ENCODE measurements around the gene HSFX2.
"Not testable (repeated sequence)": the region's sequence is repeated elsewhere in the genome, so short reads cannot be mapped to it uniquely, and the experiment has no call there.

HSFX2 gene

GRCh38 chrX:149610511-149610910, 15.4 kb upstream of the HSFX2 start:
- no peak overlapping the region for H3K27ac ChIP-seq

GRCh38 chrX:149607699-149608098, 12.6 kb upstream of the HSFX2 start:
- no peak overlapping the region for H3K27ac ChIP-seq
- TF ChIP-seq ZFX (IDR thresholded peaks at IDR 0.05; ENCODE audit: borderline replicate concordance) (no peak), CTCF (IDR thresholded peaks at IDR 0.05) (no peak)

More at GRCh38 chrX:149610511-149610910, 15.4 kb upstream of the HSFX2 start:
- TF ChIP-seq ZFX (IDR thresholded peaks at IDR 0.05; ENCODE audit: borderline replicate concordance): no peak
- TF ChIP-seq CTCF (IDR thresholded peaks at IDR 0.05): no peak

GRCh38 chrX:149605248-149605885, 10.3 kb upstream of the HSFX2 start:
- not testable (repeated sequence) for H3K27ac ChIP-seq

- not testable (repeated sequence) for H3K27ac ChIP-seq
Measured at GRCh38 chrX:149598603-149599002, 3.5 kb upstream of the HSFX2 start.

GRCh38 chrX:149595943-149596342, 829 bp upstream of the HSFX2 start:
- not testable (repeated sequence) for H3K27ac ChIP-seq

GRCh38 chrX:149590993-149591392, 4.1 kb downstream of the HSFX2 start:
- not testable (repeated sequence) for H3K27ac ChIP-seq

- not testable (repeated sequence) for H3K27ac ChIP-seq
Measured at GRCh38 chrX:149587359-149587758, 7.8 kb downstream of the HSFX2 start, which contains the start of gene MAGEA9B. TSS of gene MAGEA9B (minus strand) at chrX:149587459. CDS start at chrX:149583179, 4,280 bp downstream.

- H3K27ac ChIP-seq: not testable (repeated sequence)
Measured at GRCh38 chrX:149585631-149586030, 9.5 kb downstream of the HSFX2 start.

- not testable (repeated sequence) for H3K27ac ChIP-seq
Measured at GRCh38 chrX:149573456-149573855, 21.7 kb downstream of the HSFX2 start.

- no peak for TF ChIP-seq ZFX (IDR thresholded peaks at IDR 0.05; ENCODE audit: borderline replicate concordance)
- TF ChIP-seq CTCF (IDR thresholded peaks at IDR 0.05): no peak
- H3K27ac ChIP-seq: no peak overlapping the region
Measured at GRCh38 chrX:149572743-149573142, 22.4 kb downstream of the HSFX2 start.

GRCh38 chrX:149571770-149572169, 23.3 kb downstream of the HSFX2 start:
- H3K27ac ChIP-seq: no peak overlapping the region
- TF ChIP-seq ZFX (IDR thresholded peaks at IDR 0.05; ENCODE audit: borderline replicate concordance): no peak
- TF ChIP-seq CTCF (IDR thresholded peaks at IDR 0.05): no peak
